ENCODE results near the gene TEAD2.
"Not testable (repeated sequence)": the region's sequence is repeated elsewhere in the genome, so short reads cannot be mapped to it uniquely, and the experiment has no call there.

TEAD2 gene

DNA sequence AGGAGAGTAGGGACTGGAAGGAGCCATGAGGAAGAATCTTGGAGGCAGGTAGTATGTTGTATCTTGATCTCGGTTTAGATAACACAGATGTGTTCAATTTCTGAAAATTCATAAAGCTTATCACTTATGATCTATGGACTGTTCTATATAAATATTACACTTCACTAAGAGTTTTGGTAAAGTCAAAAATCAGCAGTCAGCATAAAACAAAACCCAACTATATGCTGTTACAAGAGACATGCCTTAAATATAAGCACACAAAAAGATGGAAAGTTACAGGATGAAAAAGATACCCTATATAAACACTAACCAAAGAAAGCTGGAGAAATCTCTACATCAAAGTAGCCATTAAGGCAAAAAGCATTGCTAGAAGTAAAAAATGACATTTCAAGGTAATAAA lies 21.4 kb upstream of the TEAD2 start:
- DNase-seq: no peak

DNA sequence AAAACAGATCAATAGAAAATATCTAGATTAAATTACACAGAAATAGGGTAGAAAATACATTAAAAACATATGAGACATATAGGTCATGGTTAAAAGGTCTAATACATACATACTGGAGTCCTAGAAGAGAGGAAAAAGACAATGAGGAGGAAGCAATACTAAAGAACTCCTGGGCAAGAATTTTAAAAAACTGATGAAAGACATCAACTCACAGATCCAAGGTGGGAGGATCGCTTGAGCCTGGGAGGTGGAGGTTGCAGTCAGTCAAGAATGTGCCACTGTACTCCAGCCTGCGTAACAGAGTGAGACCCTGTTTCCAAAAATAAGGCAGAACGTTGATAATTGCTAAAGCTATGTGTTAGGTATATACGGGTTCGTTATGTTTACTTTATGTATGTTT lies 20.4 kb upstream of the TEAD2 start:
- no peak for DNase-seq

GRCh38 chr19:49380391-49380790 lies 18.2 kb upstream of the TEAD2 start:
- DNase-seq: no peak

GRCh38 chr19:49378512-49378911 lies 16.3 kb upstream of the TEAD2 start:
- DNase-seq: no peak

GRCh38 chr19:49374665-49375434 lies 12.6 kb upstream of the TEAD2 start:
- no peak for DNase-seq

- not testable (repeated sequence) for DNase-seq
Measured at GRCh38 chr19:49373174-49373573, 11.0 kb upstream of the TEAD2 start.

DNA sequence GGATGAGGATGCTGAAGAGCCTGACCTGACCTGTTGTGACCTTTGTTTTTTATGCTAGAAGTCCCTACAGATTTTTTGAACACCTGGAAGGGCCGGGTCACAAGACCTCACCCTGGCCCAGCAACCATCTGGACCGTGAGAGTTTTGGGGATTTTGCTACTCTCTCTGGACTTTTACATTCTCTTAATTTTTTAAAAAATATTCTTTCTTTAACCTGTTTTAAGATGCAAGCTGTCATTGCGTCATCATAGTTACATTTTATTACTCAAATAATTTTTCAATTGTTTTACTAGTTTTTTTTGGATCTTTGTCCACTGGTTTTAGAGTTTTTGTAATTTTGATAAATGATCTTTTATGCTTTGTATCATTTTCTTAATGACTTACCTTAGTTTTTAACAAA lies 9.0 kb upstream of the TEAD2 start:
- no peak for DNase-seq

- no peak for DNase-seq
Measured at GRCh38 chr19:49368711-49369358, 6.6 kb upstream of the TEAD2 start.

GRCh38 chr19:49366110-49366509 lies 3.9 kb upstream of the TEAD2 start:
- DNase-seq: no peak

DNA sequence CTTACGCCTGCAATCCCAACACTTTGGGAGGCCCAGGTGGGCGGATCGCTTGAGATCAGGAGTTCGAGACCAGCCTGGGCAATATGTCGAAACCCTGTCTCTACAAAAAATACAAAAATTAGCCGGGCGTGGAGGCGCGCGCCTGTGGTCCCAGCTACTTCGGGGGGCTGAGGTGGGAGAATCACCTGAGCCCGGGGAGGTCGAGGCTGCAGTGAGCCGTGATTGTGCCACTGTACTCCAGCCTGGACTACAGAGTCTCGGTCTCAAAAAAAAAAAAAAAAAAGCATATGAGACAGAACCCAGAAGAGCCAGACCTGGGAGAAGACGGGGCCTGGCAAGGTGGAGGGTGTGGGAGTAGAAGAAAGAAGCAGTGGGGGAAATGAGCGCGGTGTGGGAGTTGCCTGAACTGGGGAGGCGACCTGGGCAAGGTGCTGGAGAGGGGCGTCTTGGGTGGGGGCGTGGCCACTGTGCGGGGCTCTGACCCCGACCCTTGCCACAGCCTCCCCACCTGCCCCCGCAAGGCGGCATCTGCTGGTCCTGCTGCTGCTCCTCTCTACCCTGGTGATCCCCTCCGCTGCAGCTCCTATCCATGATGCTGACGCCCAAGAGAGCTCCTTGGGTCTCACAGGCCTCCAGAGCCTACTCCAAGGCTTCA lies 2.0 kb upstream of the TEAD2 start:
- no peak for DNase-seq

GRCh38 chr19:49363268-49364082 lies 1.3 kb upstream of the TEAD2 start, which contains the start of gene DKKL1:
TSS of gene DKKL1 (plus strand) at chr19:49363877. CDS start at chr19:49363999, 122 bp downstream.
- DNase-seq: peak; percentile 43 to 62

DNA sequence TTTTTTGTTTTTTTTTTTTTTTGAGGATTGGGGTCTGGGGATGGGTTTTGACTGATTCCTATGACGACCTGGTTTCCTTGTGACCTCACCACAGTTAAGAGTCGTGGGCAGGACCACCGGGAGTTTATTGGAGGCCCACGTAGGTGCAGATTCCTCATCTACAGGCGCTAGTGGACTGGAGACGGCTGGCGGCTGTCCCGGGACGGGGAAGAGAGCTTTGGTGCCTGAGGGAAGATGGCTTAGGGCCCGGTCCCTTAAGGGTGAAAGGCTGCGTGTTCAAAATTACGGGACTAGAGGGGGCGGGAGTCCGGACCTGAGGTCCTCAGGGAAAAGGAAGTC lies 682 bp upstream of the TEAD2 start:
- DNase-seq: no peak

- no peak for DNase-seq
Measured at GRCh38 chr19:49361438-49362047, 673 bp downstream of the TEAD2 start.

- no peak for DNase-seq
Measured at GRCh38 chr19:49359851-49360820, 2.1 kb downstream of the TEAD2 start.

DNA sequence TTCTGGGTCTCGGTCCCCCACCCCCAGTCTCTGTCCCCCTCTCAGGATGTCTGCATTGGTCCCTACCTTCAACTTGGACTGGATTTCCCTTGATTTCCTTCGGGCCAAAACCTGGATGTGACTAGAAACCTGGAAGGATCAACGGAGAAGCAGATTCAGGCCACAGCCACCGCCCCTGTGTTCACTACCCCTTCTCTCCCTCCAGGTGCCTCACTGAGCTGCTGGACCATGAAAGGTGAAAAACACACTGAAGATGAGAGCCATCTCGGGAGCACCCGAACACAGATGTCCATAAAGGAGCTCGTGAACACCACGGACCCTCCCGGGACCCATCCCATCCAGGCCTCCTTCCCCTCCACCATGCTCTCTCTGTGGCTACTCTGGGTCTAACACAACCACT lies 5.0 kb downstream of the TEAD2 start:
- no peak for DNase-seq

- no peak for DNase-seq
Measured at GRCh38 chr19:49356382-49356781, 5.8 kb downstream of the TEAD2 start.

GRCh38 chr19:49355909-49356353 lies 6.3 kb downstream of the TEAD2 start:
- no peak for DNase-seq

GRCh38 chr19:49349567-49349966 lies 12.6 kb downstream of the TEAD2 start:
- no peak for DNase-seq

- DNase-seq: no peak
Measured at GRCh38 chr19:49348305-49349189, 13.7 kb downstream of the TEAD2 start.

- DNase-seq: no peak
Measured at GRCh38 chr19:49347835-49348234, 14.4 kb downstream of the TEAD2 start.
